AML-193 (cell line): ENCODE results near the gene FAM222B.
"Not testable (repeated sequence)": the region's sequence is repeated elsewhere in the genome, so short reads cannot be mapped to it uniquely, and the experiment has no call there.

Experiments used
- DNase-seq, 2 experiments: peaks; one replicate each; lab custom pipeline; 2025; lab: John Stamatoyannopoulos, UW

The FAM222B gene

DNA sequence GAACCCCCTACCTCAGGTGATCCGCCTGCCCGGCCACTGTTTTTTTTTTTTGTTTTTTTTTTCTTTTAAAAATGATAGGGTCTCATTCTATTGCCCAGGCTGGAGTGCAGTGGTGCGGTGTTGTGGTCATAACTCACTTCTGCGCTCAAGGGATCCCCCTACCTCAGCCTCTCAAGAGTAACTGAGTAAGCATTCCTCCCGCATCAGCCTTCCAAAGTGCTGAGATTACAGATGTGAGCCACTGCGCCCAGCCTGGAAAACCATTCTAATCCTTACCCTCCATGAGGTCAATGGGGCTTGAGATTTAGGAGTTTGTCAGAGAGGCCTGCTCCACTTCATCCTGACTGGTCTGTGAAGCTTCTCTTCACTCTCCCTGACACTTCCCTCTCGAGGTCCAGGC lies 24.7 kb upstream of the FAM222B start:
- DNase-seq, result no peak

DNA sequence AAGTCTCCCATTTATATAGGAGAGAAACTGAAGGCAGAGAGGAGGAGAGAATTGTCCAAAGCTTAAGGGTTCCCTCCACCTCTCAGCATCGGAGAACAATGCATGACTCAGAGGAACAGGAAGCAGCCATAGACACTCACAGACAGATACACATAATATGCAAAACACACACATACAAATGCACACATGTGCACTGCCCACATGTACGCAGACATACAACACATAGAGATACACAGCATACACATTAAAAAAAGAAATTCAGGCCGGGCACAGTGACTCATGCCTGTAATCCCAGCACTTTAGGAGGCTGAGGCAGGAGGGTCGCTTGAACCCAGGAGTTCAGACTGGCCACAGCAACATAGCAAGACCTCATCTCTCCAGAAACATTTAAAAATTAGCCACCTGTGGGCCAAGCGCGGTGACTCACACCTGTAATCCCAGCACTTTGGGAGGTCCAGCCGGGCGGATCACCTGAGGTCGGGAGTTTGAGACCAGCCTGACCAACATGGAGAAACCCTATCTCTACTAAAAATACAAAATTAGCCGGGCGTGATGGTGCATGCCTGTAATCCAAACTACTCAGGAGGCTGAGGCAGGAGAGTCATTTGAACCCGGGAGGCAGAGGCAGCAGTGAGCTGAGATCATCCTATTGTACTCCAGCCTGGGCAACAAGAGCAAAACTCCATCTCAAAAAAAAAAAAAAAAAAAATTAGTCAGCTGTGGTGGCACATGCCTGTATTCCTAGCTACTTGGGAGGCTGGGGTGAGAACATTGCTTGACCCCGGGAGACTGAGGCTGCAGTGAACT lies 23.6 kb upstream of the FAM222B start:
- peak in 1 of 2 experiments; percentile 13 for DNase-seq

DNA sequence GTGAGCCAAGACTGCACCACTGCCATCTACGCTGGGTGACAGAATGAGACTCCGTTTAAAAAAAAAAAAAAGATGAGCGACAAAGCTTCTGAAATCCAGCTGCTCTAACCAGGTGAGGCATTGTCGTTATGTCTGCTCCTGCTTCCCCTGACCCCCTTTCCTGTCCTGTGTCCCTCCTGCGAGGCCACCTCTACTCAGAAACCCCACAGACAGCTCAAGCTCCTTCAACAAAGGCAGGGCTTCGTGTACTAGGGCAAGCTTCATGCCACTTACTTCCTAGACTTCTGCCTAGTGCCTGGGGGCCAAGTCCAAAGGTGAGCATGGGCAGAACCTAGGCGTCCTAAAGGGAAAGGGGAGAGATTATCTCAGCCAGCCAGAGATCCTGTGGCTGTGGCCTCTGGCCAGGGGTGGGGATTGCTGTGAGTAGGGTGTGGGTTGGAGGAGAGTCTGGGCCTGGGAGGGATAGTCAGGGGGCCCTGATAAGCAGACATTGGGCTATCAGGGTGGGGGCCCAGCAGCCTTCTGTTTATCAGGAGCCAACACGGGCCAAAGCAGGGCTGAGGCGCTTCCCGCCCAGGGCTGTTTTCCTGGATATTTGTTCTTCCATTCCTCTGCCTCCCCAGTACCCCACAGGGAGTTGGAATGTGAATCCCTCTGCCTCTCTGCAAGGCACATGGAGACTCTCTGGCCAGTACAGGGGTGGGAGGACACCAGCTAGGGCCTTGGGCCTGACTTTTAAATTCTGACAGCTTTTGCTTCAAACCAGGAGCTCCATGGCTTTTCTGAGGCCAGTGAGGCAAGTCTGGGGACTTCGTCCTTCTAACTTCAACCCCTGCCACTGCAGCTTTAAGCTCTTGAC lies 22.6 kb upstream of the FAM222B start:
- DNase-seq, result no peak

DNA sequence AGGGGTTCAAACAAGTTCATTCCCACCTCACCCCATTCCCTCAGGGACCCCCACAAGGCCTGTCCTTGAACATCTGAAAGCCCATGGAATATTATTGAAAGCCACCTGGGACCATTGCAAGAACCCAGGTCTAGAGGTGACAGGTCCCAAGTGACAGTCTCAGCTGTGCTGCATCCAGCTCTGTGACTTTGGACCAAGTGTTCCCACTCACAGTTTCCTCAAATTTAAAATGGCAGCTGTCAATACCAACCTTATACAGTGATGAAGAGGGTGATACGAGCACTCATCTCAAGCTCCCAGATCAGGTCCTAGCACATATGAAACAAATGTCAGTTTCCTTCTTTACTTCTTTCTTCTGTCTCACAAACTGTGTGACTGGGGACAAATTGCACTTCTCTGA lies 21.4 kb upstream of the FAM222B start:
- no peak for DNase-seq

DNA sequence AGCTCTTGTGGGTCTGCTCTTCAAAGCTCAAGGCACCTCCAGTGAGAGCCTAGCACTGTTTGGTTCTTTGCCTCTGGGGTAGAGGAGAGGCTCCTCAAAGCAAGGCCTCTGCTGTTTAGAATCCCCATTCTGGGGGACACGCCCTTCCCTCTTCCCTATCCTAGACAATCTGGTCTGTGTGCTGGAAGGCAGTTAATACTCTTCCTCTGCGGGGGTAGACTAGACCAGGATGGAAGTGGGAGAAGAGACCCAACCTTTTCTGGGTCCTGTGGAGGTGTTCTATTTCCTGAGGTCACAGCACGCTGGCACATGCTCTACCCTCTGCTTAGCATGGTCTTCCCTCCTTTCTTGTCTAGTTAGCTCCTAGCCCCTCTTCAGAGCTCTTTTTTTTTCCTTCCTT lies 20.0 kb upstream of the FAM222B start:
- no peak for DNase-seq

DNA sequence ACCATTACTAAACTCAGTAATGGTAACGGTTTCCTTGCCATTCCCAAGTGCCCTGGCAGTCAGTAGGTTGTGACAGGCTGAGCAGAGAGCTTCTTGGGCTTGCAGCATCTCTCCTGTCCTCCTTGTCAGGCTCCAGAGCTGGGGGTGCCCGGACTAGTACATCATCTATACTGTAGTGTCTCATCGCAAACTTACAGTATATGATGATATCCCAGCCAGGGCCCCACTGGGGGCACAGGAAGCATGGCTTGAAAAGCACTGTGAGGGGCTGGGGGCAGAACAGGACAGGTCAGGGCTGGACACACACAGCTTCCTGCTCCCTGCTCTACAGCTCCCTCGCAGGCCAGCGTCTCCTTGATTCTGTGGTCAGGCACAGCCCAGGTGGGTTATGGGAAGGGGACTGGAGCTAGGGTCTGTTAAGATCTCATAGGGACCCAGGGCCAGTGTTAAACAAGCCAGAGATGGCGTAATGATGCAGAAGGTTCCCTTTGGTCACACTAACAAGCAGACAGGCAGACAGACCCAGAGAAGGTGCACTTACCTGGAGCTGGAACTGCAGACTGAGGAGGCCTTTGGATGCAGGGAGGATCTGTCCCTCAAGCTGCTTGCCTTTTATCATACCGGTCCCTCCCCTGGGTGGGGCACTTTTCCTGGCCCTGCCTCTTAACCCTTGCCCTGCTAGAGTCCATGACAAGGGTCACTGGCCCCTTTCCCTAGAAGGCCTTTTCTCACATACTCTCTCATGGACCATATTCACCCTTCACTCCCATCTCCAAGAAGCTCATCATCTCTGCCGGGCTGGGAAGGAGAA lies 19.0 kb upstream of the FAM222B start:
- DNase-seq, result no peak

DNA sequence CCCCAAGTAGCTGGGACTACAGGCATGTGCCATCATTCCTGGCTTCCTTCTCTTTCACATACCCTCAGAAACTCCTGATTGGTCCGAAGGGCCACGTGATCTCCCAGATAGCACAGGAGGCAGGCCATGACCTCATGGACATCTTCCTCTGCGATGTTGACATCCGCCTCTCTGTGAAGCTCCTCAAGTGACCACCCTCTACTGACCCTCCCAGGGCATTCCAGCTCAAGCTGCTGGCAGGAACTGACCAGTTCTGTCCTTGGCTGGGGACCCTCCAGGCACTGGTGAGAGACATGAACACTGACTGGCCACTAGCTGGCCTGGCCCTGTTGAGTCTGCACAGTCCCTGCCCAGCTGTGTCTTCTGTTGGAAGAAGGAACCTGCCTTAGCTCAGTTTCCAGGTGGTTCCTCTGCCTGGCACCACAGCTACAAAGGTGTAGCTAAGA lies 17.8 kb upstream of the FAM222B start:
- DNase-seq, result no peak

DNA sequence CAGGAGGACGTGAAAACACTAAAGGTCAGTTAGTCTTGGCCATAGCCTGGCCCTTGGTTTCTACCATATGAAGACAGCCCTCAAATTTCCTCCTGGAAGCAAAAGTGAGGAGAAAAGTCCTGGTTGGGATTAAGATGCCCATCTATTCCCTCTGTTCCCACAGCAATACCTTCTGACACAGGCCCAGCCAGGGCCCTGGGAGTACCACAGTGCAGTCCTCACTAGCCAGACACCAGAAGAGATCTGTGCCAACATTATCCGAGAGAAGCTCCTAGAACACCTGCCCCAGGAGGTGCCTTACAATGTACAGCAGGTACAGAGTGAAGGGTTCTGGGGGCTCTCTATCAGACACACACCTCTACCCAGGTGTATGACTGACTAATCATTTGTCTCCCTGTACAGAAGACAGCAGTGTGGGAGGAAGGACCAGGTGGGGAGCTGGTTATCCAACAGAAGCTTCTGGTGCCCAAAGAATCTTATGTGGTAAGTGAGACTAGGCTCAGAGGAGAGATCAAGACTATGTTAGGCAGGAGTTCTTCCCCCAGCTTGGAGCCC lies 16.3 kb upstream of the FAM222B start:
- DNase-seq, result no peak

DNA sequence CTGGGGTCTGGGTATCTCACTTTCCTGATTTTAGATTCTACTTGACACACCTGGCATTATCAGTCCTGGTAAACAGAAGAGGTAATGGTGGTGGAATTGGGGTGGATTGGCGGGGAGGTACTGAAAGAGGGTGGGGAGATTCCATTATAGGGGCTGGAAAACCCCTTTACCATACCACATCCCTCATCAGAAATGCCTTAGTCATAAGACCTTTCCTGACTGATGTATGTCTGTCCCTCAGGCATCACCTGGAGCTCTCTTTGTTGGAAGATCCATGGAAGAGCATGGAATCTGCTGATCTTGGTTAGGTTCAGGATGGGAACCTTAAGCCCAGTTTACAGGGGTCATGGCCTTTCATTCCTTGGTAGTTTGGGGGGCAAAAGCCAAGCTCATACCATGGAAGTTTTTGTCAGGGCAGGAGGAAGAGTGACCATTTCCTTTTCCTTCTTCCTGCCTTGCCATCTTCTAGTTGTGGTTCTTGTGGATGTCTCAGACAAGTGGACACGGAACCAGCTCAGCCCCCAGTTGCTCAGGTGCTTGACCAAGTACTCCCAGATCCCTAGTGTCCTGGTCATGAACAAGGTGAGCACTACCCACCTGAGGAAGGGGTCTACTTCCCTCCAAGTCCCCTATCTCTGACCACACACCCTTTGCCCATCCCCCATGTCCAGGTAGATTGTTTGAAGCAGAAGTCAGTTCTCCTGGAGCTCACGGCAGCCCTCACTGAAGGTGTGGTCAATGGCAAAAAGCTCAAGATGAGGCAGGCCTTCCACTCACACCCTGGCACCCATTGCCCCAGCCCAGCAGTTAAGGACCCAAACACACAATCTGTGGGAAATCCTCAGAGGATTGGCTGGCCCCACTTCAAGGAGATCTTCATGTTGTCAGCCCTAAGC lies 15.6 kb upstream of the FAM222B start:
- DNase-seq, result no peak

DNA sequence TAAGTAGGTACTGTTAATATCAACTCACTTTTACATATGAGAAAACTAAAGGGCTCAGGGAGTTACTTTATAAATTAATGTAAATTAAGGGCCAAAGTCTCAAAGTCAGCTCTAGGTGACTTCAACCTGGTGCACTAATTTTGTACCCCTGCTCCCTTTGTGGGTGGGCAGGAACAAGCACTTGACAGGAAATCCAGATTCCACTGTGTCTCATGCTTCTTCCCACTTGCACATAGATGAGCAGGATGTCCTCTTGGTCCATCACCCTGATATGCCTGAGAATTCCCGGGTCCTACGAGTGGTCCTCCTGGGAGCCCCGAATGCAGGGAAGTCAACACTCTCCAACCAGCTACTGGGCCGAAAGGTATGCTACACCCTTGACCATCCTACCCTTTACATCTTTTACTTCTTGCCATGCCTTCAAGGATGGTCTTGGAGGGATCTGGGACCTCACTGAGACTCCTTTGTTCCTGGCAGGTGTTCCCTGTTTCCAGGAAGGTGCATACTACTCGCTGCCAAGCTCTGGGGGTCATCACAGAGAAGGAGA lies 13.5 kb upstream of the FAM222B start:
- no peak for DNase-seq

DNA sequence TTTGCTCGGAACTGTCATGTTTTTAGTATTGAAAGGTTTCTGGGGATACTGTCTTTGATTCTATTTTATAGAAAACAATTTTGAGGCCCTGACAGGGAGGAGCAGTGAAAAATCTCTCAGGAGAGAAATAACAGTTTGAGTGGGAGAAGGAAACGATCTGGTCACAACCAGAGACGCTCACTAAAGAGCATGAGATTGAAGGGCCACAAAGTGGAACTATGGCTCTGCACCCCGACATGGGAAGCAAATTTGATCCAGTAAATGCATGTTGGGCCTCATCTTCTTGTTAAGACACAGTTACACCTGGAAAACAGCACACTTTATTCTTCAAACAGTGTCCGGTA lies 12.7 kb upstream of the FAM222B start:
- DNase-seq, result no peak

DNA sequence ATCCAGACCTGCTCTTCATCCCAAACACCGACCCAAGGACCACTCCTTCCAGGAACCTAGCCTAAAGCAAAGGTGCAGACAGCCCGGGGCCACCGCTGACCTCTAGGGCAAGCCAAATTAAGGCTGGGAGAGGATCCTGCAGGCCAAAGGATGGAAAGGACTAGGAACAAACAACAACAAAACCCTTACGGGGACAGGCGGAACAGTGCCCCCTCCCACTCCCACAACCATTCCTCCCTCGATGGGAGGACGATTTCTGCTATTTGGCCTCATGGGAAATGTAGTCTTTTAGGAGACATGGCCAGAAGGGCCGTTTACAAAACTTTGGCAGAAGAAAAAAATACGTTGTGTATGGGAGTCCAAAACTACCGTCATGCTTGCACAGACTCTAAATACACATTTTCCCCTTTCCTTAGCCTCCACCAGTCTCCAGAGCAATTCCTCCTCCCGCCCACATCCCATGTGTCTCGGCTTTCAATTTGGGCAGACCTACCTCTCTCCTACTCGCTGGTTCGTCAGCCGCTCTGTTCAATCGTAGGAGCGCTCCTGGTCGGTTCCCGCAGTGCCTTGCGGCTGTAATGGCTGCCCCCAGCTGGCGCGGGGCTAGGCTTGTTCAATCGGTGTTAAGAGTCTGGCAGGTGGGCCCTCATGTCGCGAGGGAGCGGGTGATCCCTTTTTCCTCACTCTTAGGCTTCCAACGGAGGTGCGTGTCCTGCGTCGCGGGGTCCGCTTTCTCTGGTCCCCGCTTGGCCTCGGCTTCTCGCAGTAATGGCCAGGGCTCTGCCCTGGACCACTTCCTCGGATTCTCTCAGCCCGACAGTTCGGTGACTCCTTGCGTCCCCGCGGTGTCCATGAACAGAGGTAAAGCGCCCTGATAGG lies 12.1 kb upstream of the FAM222B start, which contains the start of gene ERAL1:
Gene ERAL1, plus strand, starts transcription at position 560 of the 879 bp plus-strand sequence. Its CDS starts 19 bp downstream, at position 579.
- DNase-seq, result peak; percentile 85 to 94

DNA sequence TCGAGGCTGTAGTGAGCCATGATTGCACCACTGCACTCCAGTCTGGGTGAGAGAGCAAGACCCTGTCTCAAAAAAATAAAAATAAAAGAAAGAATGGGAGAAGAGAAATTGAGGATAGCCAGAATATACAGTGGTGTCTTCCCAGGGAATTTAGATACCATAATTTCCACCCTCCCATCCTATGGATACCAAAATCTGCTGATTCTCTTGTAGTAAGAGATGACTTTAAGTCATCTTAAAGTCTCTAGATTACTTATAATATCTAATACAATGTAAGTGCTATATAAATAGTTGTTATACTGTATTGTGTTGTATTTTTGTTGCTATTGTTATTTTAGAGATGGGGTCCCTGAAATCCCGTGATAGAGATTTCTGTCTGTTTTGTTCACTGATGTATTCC lies 10.7 kb upstream of the FAM222B start:
- DNase-seq, result no peak

DNA sequence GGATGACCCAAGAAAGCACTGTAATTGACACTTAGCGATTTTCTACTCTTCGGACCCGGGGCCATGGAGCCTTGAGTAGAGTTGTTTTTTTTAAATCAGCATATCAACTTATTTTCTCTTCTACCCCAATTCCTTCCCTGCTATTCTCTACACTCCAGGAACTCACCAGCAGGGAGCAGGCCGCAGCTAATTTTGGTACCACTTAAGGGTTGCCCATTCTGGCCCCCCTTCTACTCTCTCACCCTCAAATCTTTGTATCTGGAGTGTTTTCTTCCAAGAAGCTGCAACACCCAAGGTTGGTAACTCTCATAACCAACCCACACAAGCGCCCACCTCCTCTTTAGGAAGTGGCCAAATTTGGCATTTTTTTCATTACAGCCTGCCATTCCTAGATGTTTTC lies 6.7 kb upstream of the FAM222B start:
- peak; percentile 71 to 72 for DNase-seq

DNA sequence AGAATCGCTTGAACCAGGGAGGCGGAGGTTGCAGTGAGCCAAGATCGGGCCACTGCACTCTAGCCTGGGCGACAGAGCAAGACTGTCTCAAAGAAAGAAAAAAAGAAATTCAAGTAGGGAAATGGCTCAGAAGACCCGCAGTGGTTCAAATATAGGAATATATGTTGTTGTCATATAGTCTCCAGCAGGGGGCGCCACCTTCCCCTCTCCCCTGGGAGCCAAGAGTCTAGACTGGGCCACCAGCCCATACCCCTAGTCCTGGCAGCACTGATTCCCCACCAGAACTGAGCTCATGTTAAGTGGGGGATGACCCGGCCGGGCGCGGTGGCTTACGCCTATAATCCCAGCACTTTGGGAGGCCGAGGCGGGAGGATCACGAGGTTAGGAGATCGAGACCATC lies 6.1 kb upstream of the FAM222B start:
- DNase-seq, result peak; percentile 69 to 89

DNA sequence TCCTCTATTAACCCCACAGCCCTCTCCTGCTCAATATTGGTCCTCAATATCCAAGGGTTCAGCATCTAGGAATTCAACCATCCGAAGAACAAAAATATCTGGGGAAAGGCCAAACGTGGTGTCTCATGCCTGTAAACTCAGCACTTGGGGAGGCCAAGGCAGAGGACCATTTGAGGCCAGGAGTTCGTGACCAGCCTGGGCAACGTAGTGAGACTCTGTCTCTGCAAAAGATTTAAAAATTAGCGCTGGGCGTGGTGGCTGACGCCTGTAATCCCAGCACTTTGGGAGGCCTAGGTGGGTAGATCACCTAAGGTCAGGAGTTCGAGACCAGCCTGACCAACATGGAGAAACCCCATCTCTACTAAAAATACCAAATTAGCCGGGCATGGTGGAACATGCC lies 4.1 kb upstream of the FAM222B start:
- not testable (repeated sequence) for DNase-seq

DNA sequence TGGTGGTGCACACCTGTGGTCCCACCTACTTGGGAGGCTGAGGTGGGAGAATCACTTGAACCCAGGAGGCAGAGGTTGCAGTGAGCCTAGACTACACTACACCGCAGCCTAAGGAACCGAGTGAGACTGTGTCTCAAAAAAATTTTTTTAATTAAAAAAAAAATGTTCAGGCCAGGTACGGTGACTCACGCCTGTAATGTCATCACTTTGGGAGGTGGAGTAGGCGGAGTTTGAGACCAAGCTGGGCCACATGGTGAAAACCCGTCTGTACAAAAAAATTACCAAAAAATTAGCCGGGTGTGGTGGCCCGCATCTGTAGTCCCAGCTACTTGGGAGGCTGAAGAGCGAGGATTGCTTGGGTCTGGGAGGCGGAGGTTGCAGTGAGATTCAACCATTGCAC lies 3.6 kb upstream of the FAM222B start:
- no peak for DNase-seq

DNA sequence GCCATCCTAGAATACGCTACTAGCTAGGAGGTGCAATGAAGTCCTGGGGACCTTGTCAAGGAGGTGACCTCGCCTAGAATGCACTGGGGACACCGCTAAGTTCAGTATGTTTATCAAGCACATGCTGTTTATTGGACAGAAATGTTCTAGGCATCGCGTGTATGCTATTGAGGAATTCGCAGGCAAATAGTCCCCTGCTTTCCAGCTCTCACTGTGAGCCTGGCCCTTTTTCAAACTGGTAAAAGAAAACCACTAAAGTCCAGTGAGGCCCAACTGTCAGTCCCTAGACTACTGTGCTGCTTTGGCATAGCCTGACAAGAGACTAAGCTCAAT lies 1.2 kb upstream of the FAM222B start:
- DNase-seq, result no peak

DNA sequence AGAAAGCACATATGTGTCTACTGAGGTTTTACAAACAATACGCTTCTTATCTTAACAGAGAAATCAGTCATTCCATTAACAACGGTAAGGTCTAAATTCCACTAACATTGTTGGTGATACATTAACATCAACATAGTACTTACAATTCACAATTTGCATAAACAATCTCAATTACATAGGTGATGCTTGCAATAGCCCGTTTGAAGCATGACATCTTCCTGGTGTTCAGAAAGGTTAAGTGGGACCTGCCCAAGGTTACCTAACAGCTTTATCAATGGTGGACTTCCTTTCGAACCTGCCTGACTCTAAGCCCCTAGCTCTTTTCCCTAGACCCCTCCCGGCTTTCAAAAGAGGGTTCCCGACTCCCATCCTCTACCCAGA lies 699 bp downstream of the FAM222B start:
- no peak for DNase-seq

DNA sequence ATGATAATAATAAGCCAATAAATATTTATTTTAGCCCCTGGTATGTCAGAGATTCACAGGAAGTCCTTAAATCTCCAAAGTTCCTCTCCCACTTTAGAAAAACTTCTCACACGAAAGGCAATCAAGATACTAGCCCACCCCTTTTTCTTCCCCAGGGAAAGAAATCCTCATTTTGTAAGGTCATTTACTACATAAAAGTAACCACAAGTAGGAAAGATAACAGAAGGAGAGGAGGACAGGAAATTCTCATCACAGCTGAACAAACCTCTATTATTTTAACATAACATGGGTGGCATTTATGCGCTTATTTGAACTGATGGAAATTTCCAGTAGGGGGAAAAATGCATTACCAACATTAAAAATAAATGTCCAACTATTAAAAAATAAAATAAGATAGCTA lies 3.4 kb downstream of the FAM222B start:
- DNase-seq, result no peak
